Fibroblast of lung (primary cell): Measurements from ENCODE around the gene WNT3A.

Experiments used
- CTCF ChIP-seq, 2 donors: IDR thresholded peaks in 1 of 2; conservative IDR thresholded peaks in 1 of 2; 1 replicate in 1 of 2; 2 replicates in 1 of 2; pipeline ENCODE4 v1.5.1; 2011 to 2012; ENCODE audit warnings: low read length in 2 of 2, control low read depth in 1 of 2, inconsistent platforms in 1 of 2, low read depth in 1 of 2, mild to moderate bottlenecking in 1 of 2
- EZH2 ChIP-seq: IDR thresholded peaks from 2 replicates; pipeline ENCODE4 v1.5.1; 2012; ENCODE audit warnings: low read length, control low read depth, mild to moderate bottlenecking; ENCODE audit errors: missing control alignments

DNA sequence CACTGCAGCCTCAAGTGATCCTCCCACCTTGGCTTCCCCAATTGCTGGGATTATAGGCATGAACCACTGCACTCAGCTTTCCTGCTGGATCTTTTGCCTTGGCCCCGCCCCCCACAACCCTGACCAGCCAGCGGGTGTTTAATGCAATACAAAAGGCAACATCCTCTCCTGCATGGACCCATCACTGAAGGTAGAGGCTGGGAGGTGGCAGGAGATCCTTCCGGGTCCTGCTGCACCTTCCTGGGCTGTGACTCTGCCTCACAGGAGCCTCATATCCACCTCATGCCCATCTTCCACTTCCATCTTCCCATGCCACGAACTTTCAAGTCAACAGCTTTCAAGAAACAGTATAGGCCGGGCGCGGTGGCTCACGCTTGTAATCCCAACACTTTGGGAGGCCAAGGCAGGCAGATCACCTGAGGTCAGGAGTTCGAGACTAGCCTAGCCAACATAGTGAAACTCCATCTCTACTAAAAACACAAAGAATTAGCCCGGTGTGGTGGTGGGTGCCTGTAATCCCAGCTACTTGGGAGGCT lies 47.4 kb upstream of the WNT3A start:
- TF ChIP-seq EZH2 (no peak), CTCF (conservative IDR thresholded peaks at IDR 0.05 in 1 of 2, IDR thresholded peaks at IDR 0.05 in 1 of 2; ENCODE audit: low read depth in 1 of 2, low read length in 2 of 2) (no peak)
